KOPT-K1 (cell line): ENCODE measurements around the gene ITGA2B.
"Not testable (repeated sequence)": the region's sequence is repeated elsewhere in the genome, so short reads cannot be mapped to it uniquely, and the experiment has no call there.

ENCODE experiments used
- H3K27ac ChIP-seq: fragments of 200-600 bp; sonication (generic); 2 replicates; pipeline ENCODE4 v1.5.1; 2016; ENCODE audit warnings: antibody characterized with exemption, mild to moderate bottlenecking, low read depth, low read length; ENCODE audit not compliant: poor library complexity, severe bottlenecking
- H3K36me3 ChIP-seq: fragments of 200-600 bp; sonication (generic); 2 replicates; pipeline ENCODE4 v1.5.1; 2017; ENCODE audit warnings: antibody characterized with exemption, mild to moderate bottlenecking, low read length, moderate library complexity; ENCODE audit not compliant: insufficient read depth
- H3K9me3 ChIP-seq: fragments of 200-600 bp; sonication (generic); 2 replicates; pipeline ENCODE4 v1.5.1; 2017; ENCODE audit warnings: antibody characterized with exemption, low read length, mild to moderate bottlenecking; ENCODE audit not compliant: insufficient read depth, poor library complexity, severe bottlenecking

ITGA2B gene

DNA sequence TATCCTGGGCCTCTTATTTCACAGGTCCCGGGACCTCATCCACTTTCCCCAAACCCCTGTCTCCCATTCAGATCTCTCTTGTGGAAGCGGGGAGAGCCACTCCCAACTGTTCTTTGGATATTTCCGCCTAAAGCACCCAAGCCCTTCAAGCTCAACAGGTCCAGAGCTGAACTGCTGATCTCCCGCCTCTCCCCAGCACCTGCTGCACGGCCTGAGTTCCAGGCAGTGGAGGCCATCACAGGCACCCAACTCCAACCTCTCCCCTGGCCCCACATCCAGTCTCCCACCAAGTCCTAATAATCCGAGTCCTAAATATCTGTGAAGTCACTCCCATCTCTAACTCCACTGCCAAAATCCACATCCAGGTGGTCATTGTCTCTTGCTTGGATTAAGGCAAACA lies 6.5 kb downstream of the ITGA2B start:
- H3K27ac ChIP-seq, result no peak overlapping the region
- H3K9me3 ChIP-seq, result no peaks in the 10 kb centered on the region
- no peaks in the 10 kb centered on the region for H3K36me3 ChIP-seq

GRCh38 chr17:44381810-44382305 lies 7.6 kb downstream of the ITGA2B start:
- Histone ChIP-seq H3K9me3 (no peaks in the 10 kb centered on the region), H3K36me3 (no peaks in the 10 kb centered on the region), H3K27ac (no peak overlapping the region)

DNA sequence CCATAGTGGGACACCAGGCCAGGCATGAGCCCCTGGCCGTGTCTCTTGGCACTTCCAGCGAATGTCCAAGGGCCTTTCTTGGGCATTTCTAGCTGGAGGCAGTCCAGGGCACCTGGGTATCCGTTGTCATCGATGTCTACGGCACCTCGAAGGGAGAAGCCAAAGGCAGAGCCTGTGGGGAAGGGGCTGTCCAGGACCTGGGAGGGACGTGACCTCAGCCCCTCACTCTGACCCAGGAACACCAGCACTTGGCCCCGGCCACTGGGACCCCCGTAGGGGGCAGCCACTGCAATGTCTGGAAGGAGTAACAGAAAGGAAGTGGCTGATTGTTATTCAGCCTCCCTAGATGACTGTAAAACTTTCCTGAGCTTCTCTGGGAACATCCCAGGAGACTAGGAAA lies 8.7 kb downstream of the ITGA2B start:
- Histone ChIP-seq H3K36me3 (no peaks in the 10 kb centered on the region), H3K27ac (no peak overlapping the region)

DNA sequence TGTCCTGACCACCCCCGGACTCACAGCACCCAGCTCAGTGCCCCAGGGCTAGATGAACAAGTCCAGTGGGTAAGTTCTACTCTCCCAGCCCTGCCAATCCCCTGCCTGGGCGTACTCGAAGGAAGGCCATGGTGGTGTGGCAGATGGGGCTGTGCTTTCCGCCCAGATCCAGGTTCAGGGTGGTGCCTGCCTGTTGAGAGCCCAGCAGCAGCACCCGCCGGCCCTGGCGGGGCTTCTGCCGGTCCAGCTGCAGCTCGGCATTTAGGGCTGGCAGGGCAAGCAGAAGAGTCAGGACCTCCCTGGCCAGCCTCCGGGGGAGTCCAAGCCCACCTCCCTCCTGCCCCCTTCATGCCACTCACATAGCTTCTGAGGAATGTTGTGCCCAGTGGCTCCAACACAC lies 9.6 kb downstream of the ITGA2B start:
- Histone ChIP-seq H3K9me3 (no peaks in the 10 kb centered on the region), H3K36me3 (no peaks in the 10 kb centered on the region), H3K27ac (no peak overlapping the region)

More for the DNA sequence above, 8.7 kb downstream of the ITGA2B start:
- no peaks in the 10 kb centered on the region for H3K9me3 ChIP-seq

- no peaks in the 10 kb centered on the region for H3K9me3 ChIP-seq
- no peaks in the 10 kb centered on the region for H3K36me3 ChIP-seq
- no peak overlapping the region for H3K27ac ChIP-seq
These were observed 11.2 kb downstream of the ITGA2B start for GRCh38 chr17:44378171-44378705.

GRCh38 chr17:44376779-44377178 lies 12.7 kb downstream of the ITGA2B start:
- Histone ChIP-seq H3K36me3 (no peaks in the 10 kb centered on the region), H3K9me3 (no peaks in the 10 kb centered on the region), H3K27ac (no peak overlapping the region)

DNA sequence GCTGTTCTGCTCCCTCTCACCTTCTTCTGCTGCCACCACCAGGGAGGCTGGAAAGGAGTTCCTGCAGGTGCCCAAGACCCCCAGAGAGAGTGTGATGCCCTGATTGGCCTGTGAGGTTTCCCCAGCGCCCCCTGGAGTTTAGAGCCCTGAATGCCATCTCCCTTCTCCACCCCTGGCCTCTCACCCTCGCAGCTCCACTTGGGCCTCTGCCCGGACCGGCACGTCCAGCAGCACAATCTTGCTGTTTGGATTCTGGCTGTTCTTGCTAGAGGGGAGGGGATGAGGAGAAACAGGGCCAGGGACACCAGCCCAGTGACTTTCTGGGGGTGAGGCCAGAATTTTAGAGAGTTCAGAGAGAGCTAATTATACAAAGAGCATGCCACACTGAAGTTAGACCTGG lies 13.3 kb downstream of the ITGA2B start:
- Histone ChIP-seq H3K36me3 (no peaks in the 10 kb centered on the region), H3K27ac (no peak overlapping the region), H3K9me3 (no peaks in the 10 kb centered on the region)

DNA sequence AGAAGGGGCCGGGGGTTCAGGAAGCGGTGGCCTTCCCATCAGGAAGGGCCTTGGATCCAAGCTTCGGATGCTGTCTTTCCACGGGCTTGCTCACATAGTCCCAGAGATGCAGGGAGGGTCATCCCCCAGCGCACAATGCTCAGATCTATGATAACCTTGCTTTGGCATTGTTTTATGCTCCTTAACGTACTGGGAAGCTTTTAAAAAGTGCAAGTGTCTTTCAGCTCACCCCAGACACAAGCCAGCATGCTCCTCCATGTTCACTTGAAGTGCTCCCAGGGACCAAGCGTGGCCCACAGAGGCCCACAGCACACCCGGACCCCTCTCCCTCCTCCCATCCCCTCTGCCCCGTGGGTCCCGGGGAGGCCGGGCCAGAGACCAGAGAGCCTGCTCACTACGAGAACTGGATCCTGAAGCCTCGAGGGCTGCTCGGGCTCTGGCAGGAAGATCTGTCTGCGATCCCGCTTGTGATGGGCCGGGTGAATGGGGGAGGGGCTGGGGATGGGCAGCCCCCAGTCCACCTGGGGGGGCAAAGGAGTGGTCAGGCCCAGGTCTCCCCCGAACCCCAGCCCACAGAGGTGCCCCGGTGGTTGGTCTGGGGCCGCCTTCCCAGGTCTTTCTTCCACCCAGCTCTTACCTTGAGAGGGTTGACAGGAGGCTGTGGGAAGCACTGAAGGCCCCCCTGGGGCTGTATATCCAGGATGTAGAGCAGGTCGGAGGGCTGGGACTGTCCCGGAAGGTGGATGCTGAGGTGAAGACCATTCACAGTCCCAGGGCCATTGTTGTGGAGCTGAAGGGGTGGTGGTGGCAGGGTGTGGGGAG lies 14.0 kb downstream of the ITGA2B start:
- Histone ChIP-seq H3K27ac (no peak overlapping the region), H3K36me3 (no peaks in the 10 kb centered on the region), H3K9me3 (no peaks in the 10 kb centered on the region)

DNA sequence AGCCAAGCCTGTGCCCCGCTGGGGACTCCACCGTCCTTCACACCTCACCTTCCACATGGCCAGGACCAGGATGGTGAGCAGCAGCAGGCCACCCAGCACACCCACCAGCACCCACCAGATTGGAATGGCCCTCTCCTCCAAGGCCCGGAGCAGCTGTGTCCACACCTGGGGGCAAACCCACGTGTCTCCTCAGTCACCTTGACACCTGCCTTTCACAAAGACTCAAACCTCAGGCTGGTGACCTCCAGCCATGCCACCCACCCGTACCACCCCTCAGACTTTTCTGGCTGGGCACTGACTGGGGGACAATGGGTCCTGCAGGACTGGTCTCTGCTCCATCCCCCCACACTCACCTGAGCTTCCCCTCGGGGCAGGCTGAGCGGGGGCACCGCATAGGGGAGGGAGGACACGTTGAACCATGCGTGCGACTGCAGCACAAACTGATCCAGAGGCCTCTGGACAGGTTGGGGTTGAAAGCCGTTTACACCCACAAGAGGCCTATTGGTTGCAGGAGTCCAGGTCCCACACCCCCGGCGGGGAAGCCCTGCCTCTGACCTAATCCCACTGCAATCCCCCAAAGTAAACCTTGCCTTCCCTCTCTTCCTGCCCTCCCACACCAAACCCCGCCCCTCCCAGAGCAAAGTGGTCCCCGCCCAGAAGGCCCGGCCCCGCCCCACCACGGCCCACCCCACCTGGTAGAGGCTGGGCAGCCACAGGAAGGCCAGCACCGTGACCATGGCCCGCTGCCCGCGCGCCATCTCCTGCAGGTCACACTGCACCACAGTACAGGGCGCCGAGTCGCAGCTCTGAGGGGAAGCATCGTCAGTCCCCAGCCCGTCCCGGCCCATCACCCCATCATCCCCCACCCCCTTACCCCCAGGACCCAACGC lies 14.9 kb downstream of the ITGA2B start:
- Histone ChIP-seq H3K9me3 (no peaks in the 10 kb centered on the region), H3K36me3 (no peaks in the 10 kb centered on the region), H3K27ac (no peak overlapping the region)

DNA sequence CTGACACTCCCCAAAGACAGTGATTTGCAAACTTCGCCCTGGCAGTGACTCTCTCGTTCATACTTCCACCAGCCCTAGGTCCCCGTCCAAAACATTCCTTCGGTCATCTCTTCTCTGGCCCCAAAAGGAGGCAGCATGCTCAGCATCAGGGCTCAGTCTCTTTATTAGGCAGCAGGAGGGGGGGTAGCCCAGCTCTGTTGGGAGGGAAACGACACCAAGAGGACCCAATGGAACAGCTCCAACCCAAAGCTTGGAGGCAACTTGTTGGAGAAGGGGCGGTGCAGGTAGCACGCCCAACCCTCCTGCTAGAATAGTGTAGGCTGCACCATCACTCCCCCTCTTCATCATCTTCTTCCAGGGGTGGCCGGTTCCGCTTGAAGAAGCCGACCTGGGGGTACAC lies 17.4 kb downstream of the ITGA2B start:
- H3K36me3 ChIP-seq, result no peaks in the 10 kb centered on the region
- no peaks in the 10 kb centered on the region for H3K9me3 ChIP-seq
- H3K27ac ChIP-seq, result no peak overlapping the region

GRCh38 chr17:44369414-44370023 lies 19.9 kb downstream of the ITGA2B start:
- H3K36me3 ChIP-seq, H3K27ac ChIP-seq, H3K9me3 ChIP-seq: not testable (repeated sequence)

DNA sequence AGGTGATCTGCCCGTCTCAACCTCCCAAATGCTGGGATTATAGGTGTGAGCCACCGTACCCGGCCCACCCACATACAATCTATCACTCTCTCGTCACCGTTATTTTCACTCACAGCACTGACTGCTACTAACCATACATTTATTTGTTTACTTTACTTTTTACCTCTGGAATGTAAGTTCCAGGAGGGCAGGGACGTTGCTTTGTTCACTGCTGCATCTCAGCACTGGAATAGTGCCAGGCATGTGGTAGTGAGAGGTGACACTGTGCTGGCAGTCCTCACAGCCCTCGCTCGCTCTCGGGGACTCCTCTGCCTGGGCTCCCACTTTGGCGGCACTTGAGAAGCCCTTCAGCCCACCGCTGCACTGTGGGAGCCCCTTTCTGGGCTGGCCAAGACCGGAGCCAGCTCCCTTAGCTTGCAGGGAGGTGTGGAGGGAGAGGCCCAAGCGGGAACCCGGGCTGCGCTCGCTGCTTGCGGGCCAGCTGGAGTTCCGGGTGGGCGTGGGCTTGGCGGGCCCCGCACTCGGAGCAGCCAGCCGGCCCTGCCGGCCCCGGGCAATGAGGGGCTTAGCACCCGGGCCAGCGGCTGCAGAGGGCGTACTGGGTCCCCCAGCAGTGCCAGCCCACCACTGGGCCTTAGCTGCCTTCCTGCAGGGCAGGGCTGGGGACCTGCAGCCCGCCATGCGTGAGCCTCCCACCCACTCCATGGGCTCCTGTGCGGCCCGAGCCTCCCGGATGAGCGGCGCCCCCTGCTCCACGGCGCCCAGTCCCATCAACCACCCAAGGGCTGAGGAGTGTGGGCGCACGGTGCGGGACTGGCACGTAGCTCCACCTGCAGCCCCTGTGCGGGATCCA lies 20.8 kb downstream of the ITGA2B start:
- not testable (repeated sequence) for H3K36me3 ChIP-seq, H3K27ac ChIP-seq

GRCh38 chr17:44367231-44367979 lies 22.0 kb downstream of the ITGA2B start:
- Histone ChIP-seq H3K36me3 (no peaks in the 10 kb centered on the region), H3K27ac (no peak overlapping the region), H3K9me3 (no peaks in the 10 kb centered on the region)

More for the DNA sequence above, 20.8 kb downstream of the ITGA2B start:
- not testable (repeated sequence) for H3K9me3 ChIP-seq

DNA sequence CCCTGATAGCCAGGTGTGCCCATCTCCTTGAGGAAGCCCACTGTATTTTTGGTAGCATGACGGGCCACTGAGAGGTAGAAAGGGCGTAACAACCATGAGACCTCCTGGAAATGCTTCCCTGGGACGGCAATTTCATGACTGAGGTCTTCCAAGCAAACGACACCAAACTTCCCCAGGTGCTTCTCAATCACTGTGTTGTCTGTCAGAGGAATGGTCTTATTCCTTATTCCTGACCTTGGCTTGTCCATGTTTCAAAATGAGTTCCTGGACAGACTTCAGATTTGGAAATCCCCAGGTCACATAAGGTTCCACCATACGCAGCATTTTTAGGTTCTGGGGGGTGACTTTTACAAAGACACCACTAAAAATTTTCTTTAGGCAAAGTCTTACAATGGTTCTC lies 24.4 kb downstream of the ITGA2B start:
- H3K27ac ChIP-seq, H3K9me3 ChIP-seq, H3K36me3 ChIP-seq: not testable (repeated sequence)
